ENCODE measurements around the gene MT1F.

The MT1F gene

DNA sequence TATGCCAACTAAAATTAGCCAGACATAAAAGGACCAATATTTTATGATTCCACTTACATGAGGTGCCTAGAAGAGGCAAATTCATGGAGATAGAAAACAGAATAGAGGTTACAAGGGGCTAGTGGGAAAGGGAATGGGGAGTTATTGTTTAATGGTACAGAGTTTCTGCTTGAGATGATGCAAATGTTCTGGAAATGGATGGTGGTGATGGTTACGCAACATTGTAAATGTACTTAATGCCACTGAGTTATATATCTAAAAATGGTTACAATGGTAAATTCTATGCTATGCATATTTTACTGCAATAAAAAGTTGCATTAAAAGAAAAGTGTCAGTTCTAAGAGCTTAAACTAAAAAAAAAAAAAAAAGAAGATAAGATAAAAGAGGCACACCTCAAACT lies 42.4 kb downstream of the MT1F start:
- DNase-seq (ENCODE audit: low spot score), result no peak

DNA sequence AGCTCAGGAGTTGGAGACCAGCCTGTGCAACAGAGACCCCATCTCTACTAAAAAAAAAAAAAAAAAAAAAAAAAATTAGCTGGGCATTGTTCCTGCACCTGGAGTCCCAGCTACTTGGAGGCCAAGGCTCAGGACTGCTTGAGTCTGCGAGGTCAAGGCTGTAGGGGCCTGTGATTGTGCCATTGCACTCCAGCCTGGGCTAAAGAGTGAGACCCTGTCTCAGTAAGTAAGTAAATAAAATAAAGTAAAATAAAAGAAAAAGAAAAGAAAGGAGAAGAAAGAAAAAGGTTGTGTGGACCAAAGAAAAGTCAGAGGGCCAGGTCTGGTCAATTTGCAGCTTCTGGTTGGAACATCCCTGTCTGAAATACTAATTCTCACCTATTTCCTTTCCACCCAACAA lies 42.9 kb downstream of the MT1F start:
- no peak for DNase-seq (ENCODE audit: low spot score)

DNA sequence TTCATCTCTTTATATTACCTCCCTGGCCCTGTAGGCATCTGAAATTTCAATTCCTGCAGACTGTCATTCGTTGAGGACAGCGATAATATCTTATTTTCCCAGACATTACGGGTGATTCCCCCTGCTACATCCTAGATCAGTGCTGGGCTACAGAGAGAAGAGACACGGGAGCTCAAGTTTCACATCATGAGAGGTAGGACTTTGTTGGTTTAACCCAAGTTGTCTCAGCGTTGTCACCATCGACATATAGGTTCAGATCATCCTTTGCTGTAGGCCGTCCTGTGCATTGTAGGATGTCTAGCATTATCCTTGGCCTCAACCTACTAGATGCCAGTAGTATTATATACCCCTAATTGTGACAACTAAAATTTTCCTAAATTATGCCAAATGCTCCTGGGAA lies 43.8 kb downstream of the MT1F start:
- DNase-seq (ENCODE audit: low spot score), result no peak

DNA sequence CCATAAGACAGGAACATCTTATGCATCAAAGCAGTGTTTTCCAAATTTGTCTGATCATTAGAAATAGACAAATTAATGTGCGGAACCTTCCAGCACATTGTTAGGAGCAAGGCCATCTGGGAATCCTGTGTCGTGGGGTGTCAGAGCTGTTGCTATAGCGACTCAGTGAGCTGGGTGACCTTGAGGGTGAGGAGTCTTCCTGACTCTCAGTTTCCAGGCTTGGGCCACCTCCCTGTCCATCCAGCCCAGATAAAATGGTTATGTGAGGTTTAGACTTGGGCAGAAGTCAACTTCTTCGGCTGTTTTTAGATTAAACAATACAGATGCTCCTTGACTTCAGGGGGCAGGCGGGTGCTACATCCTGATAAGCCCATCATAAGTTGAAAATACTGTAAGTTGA lies 45.1 kb downstream of the MT1F start:
- DNase-seq (ENCODE audit: low spot score), result no peak

All from hematopoietic multipotent progenitor cell treated with erythropoietin and hydrocortisone succinate and interleukin-3 and kit ligand, for 17 days (in vitro differentiated cells).